HG03139 (cell line): ENCODE data around the gene ROBO1.

Experiments used
- ATAC-seq: cut with Tn5 transposase; IDR thresholded peaks from one replicate; pipeline ENCODE4 v1.9.1; 2021; ENCODE audit not compliant: unreplicated experiment

The ROBO1 gene

DNA sequence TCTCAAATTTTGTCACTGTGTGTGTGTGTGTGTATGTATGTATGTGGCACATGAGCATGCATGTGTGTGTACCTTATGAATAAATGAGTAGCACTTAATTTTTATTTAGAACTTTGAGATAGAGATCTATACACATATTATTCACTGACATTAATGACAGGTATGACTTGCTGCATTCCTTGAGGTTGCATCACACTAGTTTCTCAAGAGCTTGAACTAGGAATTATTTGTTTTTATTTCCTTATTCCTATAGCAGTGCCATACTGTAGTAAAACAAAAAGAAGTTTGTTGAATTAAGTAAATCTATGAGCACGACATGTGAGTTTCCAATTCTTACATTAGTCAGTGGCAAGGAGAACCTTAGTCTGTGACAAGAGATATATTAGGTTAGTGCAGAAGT is 943.9 kb downstream of the ROBO1 start:
- ATAC-seq: no peak

DNA sequence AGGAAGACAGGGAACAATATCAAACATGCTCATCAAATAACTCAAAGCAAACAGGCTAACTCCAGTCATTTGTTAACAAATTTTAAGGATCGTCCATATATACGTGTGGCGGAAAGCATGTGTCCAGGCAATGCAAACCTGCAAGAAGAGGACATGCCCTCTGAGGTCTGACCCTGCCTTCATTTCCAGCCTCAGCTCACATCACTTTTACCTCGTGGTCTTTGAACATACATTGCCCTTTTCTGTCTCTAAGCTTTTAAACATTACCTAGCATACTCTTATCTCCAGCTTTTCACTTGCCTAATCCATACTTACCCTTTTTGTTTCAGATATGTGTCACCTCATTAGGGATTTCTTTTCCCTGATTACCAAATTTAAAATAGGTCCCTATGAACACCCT is 944.4 kb downstream of the ROBO1 start:
- no peak for ATAC-seq

DNA sequence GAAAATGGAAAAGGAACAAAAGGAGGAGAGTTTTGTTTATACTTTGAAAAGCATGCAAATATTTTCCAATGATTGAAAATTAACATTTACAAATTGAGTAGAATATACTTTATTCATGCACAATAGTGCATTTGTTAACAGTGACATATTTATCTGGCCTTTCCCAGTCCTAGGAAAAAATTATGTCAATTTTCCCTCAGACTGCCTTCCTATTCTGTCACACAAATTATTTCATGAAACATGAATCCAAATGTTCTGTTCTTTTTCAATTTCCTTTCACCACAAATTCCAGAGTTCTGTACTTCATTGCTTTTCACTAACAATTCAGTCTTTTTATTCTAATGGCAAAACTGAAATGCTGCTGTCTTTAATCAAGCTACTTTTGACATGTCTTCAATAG is 945.1 kb downstream of the ROBO1 start:
- no peak for ATAC-seq

DNA sequence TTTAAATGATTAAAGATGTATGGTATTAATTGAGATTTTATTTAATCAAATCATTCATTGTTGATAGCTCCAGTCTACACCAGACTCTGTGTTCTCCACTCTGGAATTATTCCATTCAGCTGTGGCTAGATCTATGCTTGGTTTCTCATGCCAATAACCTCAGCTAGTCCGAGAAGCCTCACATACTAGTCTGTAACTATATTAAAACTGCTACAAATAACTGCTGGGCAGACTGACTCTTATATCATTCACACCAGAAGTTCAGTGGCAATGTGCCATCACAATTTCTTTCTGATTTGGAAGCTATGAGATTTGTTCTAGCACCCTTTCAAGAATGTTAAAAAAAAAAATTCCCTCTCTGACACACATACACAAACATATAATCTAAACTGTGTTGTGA is 947.3 kb downstream of the ROBO1 start:
- no peak for ATAC-seq

DNA sequence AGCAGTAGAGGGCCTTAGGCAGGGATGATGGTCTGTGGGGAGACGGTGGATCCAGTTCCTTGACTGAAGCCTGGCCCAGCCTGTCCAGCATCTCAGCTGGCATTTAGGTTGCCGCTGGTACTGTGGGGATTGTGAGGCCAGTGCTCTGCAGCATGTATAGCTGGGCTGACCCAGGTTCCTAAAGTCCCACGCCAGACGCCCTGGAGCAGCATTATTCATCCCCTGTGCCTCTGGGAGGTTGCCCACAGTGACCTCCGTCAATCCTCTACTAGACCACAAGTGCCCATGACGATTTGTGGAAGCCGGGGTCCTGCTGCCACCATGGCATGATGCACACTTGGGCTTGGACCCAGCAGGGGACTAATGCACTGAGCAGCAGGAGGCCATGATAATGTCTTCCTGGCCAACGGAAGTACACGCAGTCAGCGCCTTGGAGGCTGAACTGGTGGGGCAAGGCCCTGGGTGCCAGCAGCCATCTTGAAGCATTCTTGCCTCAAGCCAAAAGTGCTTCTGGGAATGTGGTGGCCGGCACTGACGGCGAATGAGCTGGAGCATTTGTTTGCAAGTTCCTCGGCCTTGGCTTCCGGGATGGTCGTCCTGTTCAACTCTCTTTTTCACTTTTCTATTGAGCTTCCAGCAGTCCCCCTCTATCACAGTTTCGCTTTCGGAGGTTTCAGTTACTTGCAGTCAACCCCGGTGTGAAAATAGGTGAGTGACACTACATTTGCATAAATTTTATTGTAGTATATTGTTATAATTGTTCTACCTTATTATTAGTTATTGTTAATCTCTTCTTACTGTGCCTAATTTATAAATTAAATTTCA is 949.4 kb downstream of the ROBO1 start:
- no peak for ATAC-seq

DNA sequence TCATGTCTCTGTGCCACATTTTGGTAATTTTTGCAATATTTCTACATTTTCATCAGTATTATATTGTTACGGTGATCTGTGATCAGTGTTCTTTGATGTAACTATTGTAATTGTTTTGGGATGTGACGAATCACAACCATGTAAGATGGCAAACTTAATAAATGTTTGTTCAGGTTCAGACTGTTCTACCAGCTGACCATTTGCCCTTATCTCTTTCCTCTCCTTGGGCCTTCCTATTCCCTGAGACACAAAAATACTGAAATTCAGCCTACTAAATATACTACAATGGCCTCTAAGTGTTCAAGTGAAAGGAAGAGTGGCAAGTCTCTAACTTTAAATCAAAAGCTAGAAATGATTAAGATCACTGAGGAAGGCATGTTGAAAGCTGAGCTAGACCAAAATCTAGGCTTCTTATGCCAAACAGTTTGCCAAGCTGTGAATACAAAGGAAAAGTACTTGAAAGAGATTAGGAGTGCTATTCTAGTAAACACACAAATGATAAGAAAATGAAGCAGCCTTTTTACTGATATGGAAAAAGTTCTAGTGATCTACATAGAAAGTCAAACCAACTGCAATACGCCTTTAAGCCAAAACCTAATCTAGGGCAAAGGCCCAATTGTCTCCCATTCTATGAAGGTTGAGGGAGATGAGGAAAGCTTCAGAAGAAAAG is 952.8 kb downstream of the ROBO1 start:
- ATAC-seq: no peak

DNA sequence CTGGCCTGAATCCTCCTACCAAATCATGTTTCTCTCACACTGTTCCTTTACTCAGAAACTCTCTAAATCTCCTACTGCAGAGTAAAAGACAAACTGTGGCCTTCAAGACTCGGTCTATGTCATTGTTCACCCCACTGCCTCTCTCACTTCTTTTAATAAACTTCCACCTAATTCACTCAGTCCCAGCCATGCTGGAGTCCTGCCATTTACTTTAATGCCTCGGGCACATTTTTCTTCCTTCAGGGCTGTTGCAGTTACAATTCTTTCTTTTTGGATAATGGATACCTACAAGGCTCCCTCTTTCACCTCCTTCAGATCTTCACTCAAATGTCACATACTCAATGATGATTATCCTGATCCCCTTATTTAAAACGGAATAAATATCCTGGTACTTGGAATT is 955.6 kb downstream of the ROBO1 start:
- no peak for ATAC-seq

DNA sequence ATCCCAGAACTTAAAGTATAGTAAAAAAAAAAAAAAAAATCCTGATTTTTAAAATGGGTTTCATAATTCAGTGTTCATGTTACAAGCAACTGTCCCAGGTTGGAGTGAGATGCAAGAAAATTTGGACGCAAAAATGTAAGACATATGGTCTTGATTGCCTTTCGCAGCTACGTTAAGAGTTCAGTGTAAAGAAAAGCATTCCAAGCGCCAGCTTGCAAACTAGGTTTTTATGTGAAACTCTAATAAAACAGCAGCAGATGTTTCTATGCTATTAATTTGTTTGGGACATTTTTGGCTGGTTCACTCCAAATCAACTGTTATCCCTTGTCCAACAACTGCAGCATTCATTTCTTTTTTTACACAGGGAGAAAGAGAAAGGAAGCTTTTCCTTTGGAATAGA is 957.8 kb downstream of the ROBO1 start:
- no peak for ATAC-seq

DNA sequence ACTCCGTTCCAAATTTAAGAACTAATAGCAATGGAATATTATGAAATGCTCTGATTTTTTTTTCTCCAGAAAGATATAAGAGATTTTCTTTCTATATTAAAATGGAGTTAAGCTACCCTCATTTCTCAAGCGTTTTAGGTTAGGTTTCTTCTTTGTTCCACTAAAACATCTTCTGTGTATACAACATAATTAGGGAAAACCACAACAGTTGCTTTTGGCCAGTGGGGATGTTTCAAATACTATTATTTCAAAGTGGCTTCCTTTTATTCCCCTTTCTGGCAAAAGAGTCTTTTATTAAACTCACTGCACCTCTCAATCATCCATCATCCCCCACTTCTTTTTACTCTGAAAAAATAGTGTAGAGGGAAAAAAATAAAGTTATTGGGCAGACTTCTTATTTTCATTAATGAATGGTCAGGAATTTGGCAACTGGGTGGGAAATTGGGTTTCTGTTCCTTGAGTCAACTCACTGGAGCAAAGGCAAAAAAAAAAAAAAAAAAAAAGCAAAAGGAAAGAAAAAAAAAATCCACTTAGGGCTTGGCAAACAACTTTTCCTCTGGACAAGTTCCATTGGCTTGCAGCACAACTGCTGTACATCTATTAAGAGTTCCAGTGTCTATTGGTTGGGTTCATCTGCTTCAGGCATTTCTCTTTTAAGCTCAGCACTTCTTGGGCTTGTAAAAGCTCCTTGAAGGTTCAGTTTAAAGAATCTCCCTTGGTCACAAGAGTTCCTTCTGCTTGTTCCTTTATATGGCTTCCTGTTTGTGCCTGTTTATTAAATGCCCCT is 963.4 kb downstream of the ROBO1 start:
- no peak for ATAC-seq

DNA sequence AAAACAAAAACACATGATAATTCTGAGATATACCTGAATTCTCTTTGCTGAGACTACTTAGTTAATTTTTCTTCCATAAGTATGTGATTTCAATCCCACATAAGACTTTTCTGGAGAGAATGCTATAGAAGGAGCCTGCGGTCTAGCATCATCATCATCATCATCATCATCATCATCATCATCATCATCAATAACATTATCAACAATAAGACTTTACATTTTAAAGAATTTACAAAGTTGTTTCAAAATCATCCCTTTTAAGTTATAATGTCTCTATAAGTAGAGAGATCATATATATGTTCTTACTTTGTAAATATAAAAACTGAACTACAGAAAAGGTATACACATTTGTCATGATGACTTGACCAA is 965.3 kb downstream of the ROBO1 start:
- ATAC-seq: no peak

DNA sequence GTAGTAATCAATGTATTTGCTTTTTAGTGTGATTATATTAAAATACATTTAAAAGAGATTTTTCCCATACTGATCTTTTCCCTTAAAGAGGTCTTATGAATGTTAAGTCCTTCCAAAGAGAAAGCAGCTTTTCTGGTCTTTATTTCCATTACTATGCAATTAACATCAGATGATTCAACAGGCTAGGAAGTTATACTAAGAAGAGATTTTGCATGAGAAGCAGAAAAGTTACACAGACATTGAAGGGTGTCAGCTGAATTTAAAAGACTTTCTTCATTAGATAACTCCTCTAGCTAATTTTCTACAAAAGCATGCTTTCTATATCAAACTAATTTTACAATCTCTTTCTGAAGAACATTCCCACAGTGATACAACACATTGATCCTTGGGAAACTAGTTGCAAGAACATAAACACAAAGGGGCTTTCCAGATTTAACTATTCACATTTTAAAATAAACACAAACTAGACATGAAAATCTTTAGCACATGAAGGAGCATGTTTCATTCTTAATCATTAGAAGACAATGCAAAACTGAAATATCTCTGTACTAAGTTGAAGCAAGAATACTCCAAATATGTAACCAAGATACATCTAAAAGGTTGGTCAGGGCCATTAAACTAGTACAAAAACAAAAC is 965.8 kb downstream of the ROBO1 start:
- ATAC-seq: no peak

DNA sequence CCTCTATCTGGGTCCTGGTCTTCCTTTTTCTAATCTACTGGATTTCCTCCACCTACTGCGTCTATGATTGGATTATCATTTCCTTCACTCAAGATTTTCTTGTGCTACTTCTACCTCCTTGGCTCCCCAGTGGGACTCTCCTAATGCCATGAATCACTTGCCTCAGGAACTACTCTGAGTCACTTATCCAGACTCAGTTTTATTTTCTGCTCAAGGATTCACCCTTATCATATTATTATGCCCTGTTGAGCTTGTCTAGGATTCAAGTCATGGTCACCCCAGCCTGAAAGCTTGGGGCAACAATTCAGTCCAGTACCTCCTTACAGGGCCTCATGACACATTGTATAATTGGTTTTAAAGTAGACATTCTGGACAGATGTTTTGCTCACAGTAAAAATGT is 968.1 kb downstream of the ROBO1 start:
- ATAC-seq: no peak

DNA sequence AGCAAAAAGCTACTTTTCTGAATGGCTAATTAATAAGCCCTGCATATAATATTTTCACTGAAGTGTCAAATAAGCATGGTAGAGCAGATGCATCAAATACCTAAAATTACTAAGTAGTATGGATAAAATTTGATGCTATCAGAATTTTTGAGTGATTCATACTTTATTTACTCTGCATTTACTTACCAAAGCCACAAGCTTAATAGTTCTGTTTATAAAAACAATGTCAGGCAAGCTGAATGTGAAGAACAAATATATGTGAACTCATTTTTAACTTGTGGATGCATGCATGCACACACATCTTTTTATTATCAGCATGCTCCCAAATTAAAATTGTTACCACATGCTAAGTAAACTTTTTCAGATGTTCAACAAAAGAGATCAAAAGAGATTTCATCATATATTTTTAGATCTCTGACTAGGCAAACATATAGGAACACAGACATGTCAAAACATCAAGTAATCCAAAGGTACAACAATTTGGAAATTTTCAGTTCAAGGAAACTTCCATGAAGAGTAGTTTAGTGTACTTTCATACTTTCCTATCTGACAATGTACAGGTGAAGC is 969.4 kb downstream of the ROBO1 start:
- ATAC-seq: no peak

DNA sequence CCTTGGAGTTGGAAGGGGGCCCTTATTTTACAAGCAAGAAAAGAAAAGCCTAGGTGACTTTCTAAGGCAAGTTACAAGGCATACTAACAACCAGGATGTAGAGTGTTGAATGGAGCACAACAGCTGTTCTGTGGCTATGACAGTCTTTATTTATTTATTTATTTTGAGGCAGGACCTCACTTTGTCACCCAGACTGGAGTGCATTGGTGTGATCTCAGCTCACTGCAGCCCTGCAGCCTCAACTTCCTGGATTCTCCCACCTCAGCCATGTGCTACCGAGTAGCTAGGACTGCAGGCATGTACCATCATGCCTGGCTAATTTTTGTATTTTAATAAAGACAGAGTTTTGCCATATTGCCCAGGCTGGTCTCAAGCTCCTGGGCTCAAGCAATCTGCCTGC is 973.4 kb downstream of the ROBO1 start:
- ATAC-seq: no peak

DNA sequence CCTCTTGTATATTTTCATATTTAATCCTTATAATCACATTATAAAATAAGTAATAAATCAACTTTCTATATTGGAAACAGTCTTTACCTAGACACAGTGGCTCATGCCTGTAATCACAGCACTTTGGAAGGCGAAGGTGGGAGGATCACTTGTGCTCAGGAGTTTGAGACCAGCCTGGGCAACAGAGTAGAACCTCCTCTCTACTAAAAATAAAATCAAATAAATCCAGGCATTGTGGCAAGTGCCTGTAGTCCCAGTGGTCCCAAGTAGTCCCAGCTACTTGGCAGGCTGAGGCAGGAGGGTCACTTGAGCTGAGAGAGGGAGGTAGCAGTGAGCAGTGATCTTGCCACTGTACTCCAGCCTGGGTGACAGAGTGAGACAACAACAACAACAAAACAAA is 975.1 kb downstream of the ROBO1 start:
- ATAC-seq: no peak

DNA sequence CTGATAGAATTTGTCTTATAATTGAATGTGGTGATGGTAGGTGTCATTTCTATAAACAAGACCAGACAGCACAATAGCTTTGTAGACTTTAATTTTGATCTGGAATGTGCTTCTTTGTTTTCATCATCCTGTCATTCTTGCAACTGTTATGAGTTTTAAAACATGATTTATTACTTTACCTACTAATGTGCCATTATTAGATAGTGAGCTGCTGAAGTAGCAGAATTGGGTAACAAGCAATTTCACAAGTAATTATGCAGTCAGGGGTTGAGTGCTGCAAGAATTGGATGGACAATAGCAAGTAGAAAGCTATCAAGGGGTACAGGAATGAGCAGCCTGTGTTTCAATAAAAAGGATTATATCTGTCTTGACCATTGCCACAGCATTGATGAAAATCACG is 975.6 kb downstream of the ROBO1 start:
- ATAC-seq: no peak

DNA sequence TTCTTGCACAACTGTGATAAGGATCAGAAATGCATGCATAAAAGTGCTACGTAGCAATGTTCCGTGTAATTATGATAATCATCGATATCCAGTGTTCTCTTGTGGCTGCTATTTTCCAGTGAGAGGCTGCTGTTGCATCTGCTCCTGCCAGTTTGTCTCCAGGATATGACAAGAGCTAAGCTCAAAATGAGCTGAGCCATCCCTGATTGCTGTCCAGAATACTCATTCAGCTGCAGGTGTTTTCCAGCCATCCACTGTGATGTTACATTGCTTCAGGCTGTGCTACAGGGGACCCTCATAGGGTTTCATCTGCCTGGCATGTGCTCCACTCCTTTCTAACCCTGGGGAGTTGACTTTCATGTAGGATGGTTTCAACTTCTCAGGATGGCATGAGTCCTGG is 976.0 kb downstream of the ROBO1 start:
- ATAC-seq: no peak

DNA sequence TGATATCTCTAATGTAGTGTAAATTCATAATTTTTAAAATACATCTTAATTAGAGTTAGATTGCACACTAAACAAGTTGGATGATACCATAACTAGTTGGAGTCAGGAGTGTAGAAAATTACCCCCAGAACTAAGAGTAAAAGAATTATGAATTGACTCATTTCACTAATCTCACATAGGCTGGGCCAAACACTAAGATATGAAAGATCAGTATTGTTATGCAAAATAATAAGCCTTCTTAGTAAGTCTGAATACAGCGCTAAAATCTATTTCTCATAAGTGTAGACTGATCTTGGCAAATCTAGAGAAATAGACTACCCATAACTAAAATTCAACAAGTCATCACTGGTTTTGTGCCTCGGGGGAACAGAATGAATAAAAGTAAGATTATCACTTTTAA is 979.0 kb downstream of the ROBO1 start:
- no peak for ATAC-seq

DNA sequence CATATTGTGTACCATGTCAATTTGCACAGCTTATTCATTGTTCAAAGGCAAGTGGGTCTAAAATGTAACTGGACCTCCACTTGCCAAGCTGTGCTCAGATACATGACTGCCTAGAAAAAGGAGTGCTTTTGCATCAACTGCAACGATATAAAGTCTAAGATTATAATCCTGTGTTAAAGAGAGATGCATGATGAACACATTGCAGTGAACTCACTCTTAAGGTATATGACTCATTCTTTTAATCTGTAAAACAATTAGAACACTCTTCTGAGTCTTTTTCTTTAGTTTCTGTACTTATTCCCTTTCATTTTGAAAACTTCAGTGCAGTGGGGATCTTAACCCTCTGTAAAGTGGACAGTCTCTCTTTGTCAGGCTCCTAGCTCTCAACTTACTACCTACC is 982.8 kb downstream of the ROBO1 start:
- ATAC-seq: no peak

DNA sequence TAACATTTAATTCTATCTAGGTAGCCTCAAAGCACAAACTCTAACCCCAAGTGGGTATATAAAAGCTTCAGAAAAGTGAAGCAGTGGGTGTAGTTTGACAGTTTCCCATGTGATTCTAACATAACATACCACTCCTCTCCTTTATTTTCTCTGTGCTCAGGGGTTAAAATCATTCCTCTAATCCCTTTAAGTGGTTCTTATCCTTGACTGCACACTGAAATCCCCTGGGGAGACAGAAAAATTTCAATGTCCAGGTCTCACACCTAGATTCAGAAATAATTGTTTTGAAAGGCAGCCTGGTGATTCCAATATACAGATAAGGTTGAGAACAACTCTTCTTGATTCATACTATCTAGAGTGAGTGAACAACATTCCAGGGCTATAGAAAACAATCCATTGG is 986.4 kb downstream of the ROBO1 start:
- no peak for ATAC-seq
